Glomerular visceral epithelial cell (primary cell): ENCODE data around the gene LCE7A.
A peak's percentile ranks its signal among the peaks of the same experiment; 100 is the strongest.

Experiments
- DNase-seq: peaks from one replicate; pipeline ENCODE4 v3.0.0-alpha.2; 2016; ENCODE audit errors: extremely low spot score

Gene LCE7A

GRCh38 chr1:152859696-152860095, at the start of gene LCE7A:
LCE7A (plus strand) TSS chr1:152859996; CDS start chr1:152860698, 702 bp downstream.
- no peak for DNase-seq

- no peak for DNase-seq
Observed at GRCh38 chr1:152811050-152811449, 48.7 kb upstream of the LCE7A start.

DNA sequence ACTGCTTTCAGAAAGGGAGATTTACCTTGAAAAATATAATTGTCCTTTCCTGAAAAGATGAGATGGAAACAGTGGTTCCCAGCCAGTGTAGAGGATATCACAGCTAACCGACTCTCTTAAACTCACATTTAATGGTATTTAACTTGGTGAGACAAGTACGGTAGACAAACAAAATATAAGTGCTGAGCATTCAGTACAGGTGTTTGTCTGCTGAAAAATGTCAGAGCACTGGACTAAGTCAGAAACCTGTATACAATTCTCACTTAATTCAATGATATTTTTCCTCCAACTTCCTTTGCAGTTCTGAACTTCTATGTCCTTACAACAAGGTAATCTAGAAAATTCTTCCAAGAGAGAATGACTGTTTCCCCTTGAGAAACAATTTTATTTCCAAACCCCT, 48.1 kb upstream of the LCE7A start, which contains the start of gene LCE1B:
Gene LCE1B (plus strand): TSS at position 301 of the 400 bp plus-strand sequence. CDS start 476 bp downstream, outside the sequence.
- no peak for DNase-seq

- DNase-seq = no peak
Observed at GRCh38 chr1:152817309-152817708, 42.5 kb upstream of the LCE7A start.

- DNase-seq = no peak
Observed at GRCh38 chr1:152823294-152823693, 36.5 kb upstream of the LCE7A start.

- DNase-seq = no peak
Observed at GRCh38 chr1:152824964-152825363, 34.8 kb upstream of the LCE7A start.

DNA sequence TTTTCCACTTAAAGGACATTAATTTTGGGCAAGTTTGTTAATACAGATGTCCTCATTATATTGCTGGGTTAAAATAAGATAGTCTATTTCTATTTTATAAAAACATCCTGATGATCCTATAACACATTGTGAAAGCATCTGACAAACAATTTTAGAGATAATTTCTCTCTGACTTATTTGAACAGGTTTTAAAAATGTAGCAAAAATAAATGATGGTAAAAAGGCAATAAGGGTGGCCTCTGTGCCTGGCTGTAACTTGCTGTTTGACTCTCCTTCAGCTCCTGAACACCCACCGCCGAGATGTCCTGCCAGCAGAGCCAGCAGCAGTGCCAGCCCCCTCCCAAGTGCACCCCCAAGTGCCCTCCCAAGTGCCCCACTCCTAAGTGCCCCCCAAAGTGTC, 32.6 kb upstream of the LCE7A start, which contains the start of gene LCE1A:
Gene LCE1A (plus strand): TSS at position 301 of the 400 bp plus-strand sequence. CDS start 0 bp downstream, at position 301.
- DNase-seq = no peak

DNA sequence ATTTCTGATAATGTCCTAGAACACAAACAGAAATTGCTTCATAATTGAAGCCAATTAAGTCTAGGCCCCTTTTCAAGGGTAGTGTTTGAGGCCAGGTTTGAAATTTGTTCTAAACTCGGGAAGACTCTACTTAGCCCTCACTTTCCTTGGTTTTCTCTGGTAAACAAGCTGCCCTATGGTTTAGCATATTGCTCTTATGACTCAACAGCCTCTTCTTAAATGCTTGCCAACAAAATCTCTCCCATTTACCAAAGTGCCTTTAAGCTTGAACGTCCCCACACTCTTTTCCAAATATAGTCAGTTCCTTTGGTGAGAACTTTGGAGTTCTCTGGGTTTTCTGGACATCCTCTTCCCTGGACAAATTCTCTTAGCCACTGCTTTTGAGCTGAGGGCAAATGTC, 22.9 kb upstream of the LCE7A start:
- no peak for DNase-seq

- no peak for DNase-seq
Observed at GRCh38 chr1:152842556-152842955, 17.2 kb upstream of the LCE7A start, which contains the start of gene LCE6A. LCE6A (plus strand) TSS chr1:152842856; CDS start chr1:152843521, 665 bp downstream.

DNA sequence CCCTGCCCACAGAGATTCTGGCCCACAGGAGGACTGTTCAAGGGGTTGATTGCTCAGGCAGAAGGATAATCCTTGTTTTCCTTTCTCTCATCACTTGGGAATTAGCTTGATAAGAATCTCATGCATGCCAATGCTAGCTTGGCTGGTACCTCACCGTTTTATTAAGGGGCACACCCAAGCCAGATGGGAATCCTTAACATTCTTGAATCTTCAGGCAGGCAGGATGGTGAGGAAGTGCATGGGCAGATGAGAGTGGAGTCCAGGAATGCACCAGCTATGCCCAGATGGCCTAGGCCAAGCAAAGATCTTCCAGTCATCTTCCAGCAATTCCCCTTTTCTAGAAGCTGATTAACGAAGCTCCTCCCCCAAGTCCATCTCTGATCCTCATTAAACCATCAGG, 4.1 kb upstream of the LCE7A start:
- no peak for DNase-seq

DNA sequence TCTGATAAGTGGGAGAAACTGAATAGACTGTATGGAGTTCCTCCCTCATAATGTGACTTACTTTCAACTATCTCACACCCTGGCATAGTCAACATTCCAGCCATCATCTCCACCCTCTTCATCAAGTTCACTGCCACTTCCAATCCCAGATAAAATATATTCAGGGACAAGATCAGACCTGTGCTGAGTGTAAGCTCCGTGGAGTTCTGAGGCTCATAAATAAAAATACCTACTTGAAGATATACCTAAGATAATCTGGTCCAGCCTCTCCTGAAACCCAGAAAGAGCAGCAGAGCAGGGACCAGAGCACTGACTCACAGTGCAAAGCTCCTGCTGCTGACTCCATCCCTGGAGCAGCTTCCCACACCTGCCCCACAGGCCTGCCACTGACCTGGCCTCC, 1.7 kb upstream of the LCE7A start:
- DNase-seq = no peak

- no peak for DNase-seq
Observed at GRCh38 chr1:152860129-152860528, 333 bp downstream of the LCE7A start.

DNA sequence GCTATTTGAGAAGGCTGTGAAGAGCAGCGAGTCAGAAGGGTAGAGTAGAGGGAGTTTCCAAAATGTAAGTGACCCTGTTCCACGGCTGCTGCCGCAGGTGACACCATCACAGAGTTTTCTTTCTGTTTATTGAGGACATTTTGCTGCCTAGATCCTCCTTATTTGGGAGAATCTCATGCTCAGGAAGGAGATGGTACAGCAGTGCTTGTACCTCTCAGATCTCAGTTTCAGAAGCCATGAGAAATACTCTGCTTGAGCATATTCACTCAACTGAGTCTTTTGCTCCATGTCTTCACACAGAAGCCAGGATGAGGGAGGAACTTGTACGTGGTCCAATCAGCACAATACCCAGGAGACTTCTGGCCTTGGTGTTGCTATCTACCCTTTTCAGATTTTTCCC, 1.6 kb downstream of the LCE7A start:
- no peak for DNase-seq

GRCh38 chr1:152864443-152864842, 4.6 kb downstream of the LCE7A start:
- DNase-seq = no peak

DNA sequence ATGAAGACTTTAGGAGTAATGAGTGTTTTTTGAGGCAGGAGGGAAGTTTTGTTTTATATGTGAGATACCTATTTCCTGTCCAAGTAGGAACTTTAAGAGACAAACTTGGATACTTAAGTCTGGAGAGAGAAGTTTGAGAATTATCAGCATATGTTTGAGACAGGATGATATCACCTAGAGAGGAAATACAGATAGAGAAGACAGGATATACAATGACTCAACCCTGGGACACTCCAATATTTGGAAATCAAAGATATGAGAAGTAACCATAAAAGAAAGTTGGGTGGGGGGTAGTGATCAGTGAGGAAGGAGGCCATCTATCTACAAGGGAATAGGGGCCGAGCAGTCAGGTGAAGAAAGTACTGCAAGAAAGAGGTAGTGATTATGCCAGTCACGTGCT, 6.5 kb downstream of the LCE7A start:
- DNase-seq = no peak

- peak; percentile 65 for DNase-seq
Observed at GRCh38 chr1:152869808-152870419, 10.1 kb downstream of the LCE7A start.

GRCh38 chr1:152870831-152871730, 11.3 kb downstream of the LCE7A start:
- DNase-seq = peak; percentile 7

DNA sequence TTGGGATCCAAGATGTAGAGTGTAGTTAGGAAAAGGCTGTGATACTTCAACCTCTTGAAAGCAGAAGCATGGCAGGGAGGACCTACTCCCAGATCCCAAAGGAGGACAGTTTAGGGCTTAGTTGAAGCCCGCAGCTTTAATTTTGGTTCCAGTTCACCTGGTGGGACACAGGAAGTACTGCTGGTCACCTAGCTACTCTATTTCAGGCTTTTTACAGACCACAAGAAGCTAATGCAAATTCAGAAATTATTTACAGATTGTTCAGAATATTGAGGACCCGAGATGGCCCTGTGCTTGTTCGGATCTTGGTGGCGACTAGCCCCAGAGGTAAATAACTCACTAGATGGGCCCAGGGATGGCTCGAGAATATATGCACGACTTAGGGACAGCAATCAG, 11.9 kb downstream of the LCE7A start:
- DNase-seq = no peak

- no peak for DNase-seq
Observed at GRCh38 chr1:152873495-152873894, 13.7 kb downstream of the LCE7A start.

DNA sequence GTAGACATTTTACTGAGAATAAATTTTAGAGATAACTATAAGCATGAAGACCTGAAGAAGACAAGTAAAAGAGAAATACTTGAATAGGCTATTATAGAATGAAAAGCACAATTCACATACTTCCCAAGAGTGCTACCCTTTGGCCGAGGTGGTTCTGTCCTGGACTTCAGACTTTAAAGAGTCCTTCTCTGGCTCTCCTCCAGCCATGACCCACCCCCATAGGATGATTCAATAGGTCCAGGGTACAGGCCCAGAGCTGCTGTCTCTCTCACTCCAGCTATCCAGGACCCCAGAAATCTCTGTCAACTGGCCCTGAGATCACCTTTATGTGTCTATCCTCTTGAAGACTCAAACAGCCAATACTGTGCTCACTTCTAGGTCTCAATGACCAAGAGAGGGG, 17.0 kb downstream of the LCE7A start:
- no peak for DNase-seq

- DNase-seq = no peak
Observed at GRCh38 chr1:152878042-152878441, 18.2 kb downstream of the LCE7A start, which contains the start of gene SMCP. SMCP (plus strand) TSS chr1:152878322; CDS start chr1:152884423, 6,101 bp downstream.

GRCh38 chr1:152879559-152880198, 19.9 kb downstream of the LCE7A start:
- no peak for DNase-seq
